DMS153 treated with DMSO at 0.1 percent for 48 hours (cell line): ENCODE measurements around the gene RBBP8.
"Not testable (repeated sequence)": the region's sequence is repeated elsewhere in the genome, so short reads cannot be mapped to it uniquely, and the experiment has no call there.

Experiments used
- DNase-seq: peaks from one replicate; lab custom pipeline; 2025; ENCODE audit not compliant: unreplicated experiment; lab: John Stamatoyannopoulos, UW

Gene RBBP8

DNA sequence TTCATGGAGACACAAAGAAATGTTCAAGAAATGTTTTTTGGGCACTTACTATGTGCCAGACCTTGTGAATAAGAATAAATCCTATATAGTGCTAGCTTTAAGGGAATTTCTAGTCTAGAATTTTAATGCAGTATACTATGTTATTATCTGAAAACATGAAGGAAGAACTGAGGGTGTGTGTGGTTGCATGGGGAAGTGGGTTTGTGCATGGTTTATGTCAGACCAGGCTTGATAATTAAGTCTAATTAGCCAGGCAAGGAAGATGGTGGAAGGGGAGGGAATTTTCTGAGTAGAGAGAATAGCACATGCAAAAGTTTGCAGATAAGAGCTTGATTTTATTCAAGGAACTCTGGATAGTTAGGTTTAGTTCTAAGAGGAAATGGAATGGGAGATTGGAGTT, 6.5 kb downstream of the RBBP8 start:
- DNase-seq, result no peak

DNA sequence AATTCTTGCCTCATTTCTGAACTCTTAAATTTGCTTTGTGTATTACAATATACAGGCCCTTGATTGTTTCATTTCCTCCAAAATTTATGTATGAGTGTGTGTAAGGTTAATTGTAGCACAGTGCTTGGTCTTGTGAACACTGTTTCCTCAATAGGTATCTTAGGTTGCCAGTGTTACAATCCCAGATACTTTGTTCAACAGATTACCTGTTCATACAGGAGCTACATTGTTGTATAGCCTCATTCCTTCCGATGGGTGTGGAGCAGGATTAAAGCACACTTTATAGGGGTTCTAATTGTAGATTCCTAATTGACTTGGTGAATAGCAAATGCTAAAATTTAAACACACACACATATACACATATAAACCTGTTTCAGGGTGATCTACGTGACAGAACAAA, 10.7 kb downstream of the RBBP8 start:
- no peak for DNase-seq

DNA sequence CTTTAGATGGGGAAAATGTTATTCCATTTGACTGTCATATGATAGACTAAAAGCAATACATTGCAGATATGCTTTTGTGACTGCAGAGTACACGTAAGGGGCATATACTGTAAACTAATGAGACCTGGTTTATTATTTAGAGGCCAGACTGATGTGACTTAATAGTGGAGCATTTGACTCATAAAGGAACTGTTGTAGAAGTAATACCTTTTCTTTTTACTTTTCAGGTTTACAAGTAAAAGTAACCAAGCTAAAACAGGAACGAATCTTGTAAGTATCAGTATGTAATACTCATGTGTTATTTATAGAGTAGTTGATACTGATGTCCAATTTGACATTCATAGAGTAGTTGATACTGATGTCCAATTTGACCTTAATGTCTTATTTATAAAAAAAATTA, 13.1 kb downstream of the RBBP8 start:
- no peak for DNase-seq

DNA sequence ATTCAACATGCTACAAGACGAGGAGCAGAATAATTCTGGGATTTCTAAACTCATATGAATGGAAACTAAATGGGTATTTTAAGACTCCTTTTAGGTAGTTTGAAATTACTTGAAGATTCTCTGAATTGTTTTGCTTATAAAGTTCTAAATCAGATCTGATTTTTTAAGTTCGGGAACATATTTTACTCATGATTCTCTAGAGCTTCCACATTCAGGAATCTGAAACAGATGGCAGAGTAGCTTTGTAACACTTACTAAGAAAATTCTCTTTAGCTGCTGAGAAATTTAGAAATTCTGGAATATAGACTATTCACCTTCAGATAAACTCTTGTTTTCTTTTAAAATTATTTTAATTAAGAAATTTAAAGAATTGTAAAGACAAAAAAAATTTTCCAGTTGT, 13.7 kb downstream of the RBBP8 start:
- no peak for DNase-seq

DNA sequence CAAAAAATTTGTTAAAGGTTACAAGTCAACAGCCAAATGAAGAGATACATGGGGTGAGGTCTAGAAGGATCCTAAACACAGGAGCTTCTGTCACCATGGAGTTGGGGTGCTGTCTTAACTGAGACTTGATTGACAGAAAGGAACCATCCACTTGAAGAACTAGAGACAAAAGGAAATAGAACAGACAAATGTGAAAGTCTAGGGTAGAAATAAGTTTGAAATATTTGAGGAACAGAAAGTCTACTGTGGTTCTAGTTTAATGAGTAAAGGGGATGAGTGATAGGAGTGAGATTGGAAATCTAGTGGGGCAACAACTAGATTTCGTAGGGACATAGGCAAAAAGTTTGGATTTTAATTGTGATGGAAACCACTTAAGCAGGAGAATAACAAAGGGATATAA, 18.7 kb downstream of the RBBP8 start:
- DNase-seq, result no peak

DNA sequence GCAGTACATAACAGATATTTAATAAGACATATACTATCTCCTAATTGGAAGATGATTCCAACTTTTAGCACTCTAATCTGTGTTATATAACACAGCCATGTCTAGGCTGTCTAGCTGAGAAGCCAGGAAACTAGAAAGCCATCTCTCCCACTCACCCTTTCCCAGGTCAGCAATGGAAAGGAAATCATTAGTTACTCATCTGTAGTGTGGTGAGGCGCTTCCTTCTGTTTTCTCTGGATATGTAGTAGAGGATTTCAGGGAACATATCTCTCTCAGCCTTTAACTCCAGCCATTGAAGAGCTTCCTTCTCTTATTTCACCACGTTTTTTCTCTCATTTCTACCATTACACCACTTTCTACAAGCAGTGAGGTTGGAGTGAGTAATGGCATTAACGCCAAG, 19.4 kb downstream of the RBBP8 start:
- no peak for DNase-seq

DNA sequence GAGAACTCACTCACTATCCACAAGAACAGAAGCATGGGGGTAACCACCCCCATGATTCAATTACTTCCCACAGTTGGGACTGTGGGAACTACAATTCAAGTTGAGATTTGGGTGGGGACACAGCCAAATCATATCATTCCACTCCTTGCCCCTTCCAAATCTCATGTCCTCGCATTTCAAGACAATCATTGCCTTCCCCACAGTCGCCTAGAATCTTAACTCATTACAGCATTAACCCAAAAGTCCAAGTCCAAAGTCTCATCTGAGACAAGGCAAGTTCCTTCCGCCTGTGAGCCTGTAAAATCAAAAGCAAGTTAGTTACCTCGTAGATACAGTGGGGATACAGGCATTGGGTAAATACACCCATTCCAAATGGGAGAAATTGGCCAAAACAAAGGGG, 20.9 kb downstream of the RBBP8 start:
- not testable (repeated sequence) for DNase-seq

DNA sequence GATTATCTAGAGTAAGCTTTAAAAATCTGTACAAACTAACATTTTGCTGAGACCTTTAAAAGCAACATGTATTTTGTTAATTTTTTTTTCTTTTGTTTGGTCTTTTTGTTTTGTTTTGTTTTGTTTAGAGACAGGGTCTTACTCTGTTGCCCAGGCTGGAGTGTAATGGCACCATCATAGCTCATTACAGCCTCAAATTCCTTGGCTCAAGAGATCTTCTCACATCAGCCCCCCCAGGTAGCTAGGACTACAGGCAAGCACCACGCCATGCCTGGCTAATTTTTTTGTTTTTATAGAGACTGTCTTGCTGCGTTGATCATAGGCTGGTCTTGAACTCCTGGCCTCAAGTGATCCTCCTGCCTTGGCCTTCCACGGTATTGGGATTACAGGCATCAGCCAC, 23.1 kb downstream of the RBBP8 start:
- no peak for DNase-seq

DNA sequence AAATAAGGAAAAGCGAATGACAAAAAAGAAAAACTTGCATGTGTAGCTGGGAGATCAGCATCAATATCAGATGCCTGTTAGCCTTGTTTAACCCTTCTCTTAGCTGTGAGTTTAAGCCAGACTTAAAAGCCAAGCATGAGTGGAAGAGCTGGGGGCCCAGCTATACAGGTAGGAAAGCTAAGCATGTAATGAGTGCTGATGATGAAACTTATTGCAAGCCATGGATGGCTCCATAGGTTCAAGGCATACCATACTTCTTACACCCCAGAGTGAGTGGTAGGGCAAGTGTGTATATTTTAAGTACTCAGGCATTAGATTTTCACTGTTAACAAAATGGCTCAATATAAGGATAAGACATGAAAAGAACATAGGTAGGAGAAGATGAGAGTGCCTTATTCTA, 28.0 kb downstream of the RBBP8 start:
- no peak for DNase-seq

DNA sequence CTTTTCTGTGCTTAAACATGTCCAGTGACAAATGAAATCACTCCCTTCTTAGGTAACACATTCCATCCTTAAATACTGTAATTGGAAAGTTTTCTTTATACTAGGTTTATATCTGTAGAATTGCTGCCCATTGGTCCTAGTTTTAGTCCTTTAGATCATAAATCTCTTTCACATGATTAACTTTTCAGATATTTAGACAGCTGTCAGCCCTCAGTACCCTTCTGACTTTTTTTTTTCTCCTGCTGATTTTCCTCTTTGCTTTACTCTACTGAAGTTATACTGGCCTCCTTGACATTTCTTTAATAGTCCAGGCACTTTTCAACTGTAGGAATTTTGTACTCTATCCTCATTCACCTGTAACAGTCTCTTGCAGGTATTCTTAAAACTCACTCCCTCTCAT, 28.9 kb downstream of the RBBP8 start:
- DNase-seq, result no peak

DNA sequence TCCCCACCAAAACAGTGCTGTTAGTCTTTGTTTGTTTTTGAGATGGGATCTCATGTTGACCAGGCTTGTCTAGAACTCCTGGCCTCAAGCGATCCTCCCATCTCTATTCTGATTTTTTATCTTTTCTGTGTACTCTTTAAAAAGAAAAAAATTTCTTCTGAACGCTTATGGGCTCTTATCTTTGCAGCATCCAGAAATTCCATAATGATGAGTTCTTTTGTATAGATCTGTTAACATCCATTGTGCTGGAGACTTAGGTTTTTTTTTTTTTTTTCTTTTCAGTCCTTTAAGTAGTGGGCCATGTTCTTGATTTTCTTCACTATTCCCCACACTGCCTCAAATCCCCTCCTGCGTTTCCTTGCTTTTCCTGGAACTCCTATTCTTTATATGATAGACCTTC, 31.0 kb downstream of the RBBP8 start:
- no peak for DNase-seq

DNA sequence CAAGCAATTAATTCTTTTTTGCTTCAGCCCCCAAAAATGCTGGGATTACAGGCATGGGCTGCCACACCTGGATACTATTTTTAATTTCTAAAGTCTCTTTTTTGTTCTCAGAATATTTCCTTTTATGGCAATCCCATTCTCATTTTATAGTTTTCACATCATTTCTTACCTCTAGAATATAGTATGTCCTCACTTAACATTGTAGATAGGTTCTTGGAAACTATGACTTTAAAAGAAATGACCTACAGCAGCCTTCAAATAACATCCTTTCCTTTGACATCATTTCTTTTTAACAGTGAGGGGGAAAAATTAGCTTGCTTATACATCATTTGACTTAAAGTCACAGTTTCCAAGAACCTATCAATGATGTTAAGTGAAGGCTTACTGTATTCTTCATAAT, 31.6 kb downstream of the RBBP8 start:
- DNase-seq, result no peak

DNA sequence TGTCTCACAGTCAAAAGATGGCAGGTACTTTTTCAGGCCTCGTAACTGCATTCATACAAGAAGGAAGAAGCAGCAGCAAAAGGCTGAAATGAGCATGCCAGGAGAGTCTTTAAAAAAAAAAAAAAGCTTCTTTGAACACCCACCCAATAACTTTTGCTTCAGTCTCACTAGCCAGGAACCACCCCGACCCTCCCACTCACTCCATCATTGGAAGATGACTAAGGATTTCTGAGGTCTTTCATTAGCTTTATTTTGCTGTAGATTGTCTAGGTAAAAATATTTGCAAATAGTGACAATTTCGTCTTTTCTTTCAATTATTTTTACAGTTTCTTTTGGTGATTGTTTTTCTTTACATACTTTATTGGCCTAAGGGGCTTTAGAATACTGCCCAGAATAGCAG, 37.9 kb downstream of the RBBP8 start:
- no peak for DNase-seq

DNA sequence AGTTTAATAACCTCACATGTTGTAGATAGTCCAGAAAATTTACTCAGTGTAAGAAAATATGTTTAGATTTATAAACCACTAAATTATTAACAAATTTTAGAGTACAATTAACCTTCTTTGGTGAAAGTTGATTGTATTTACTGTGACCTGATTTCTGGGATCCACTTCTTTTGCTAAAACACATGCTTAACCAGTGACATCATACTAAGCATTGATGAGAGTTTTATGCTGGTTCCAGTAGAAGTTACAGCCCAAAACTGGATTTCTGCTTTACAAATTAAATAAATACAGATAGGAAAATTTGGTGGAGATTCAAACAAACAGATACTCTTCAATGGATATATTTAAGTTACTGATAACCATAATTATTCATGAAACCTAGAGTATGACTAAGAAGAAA, 40.9 kb downstream of the RBBP8 start:
- no peak for DNase-seq

DNA sequence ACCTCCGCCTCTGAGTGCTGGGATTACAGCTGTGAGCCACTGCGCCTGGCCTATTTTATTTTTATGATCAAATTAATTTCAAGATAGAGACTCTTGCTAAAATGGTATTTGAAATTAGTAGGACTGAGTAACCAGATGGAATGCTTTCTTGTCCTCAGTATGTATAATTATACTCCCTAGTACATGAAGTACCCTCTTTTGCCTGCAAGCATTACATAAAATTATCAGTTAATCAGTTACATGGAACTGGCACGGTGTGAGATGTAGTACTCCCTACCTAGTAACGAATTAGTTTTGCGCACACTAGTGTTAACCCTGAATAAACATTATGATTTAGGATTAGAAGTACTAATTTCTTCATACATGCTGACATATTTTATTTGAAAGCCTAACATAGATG, 41.6 kb downstream of the RBBP8 start:
- DNase-seq, result no peak

DNA sequence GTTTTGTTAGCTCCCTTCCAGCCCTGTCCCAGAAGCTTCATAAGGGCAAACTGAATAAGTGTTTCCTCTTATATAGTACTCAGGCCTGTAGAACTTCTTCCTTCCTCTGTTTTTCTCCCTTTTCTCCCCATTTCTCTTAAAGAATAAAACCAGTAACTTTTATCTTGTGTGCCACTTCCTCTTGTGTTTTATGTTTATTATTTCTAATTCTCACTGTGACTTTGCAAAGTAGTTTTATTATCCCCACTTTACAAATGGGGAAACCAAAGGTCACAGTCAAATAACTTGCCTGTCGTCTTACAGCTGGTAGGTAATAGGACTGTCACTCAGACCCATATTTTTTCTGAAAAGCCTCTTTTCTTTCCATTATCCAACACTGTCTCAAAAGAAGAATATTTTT, 42.4 kb downstream of the RBBP8 start:
- no peak for DNase-seq

DNA sequence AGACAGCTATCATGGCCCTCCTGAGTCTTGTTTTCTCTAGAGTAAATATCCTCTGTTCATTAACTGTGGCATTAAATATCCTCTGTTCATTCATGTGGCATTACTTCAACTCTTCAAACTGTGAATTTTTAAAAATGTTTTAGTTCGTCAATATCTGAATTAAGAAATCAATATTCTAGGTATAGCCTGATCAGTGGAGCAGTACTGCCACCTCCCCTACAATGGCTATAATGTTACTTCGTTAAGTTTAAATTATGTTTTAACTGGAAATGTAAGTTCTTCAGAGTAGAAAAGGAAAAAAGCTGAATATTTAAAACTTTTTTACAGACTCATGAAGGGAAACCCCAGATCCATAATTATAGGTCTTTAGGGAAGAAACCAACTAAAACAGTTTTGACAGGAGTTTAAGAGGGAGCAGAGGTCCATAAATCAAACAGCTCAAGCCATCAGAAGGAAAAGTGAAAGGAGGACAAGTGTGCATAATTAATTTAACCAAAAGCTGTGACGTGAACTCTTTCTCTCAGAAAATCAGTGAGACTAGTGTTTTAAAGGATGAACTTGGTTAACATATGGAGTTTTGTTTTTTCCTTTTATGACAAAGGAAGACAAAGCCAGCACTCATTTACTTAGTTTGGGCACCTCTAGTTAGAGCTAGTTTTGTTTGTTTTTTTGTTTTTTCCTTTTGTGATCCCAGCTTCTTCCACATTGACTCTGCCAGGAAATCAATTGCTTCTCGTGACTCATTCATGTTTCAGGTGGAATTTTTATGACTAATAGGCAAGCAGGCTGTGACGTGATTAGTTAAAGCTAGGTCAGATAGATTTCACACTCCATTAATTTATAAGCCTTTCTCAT, 44.9 kb downstream of the RBBP8 start:
- DNase-seq, result no peak

DNA sequence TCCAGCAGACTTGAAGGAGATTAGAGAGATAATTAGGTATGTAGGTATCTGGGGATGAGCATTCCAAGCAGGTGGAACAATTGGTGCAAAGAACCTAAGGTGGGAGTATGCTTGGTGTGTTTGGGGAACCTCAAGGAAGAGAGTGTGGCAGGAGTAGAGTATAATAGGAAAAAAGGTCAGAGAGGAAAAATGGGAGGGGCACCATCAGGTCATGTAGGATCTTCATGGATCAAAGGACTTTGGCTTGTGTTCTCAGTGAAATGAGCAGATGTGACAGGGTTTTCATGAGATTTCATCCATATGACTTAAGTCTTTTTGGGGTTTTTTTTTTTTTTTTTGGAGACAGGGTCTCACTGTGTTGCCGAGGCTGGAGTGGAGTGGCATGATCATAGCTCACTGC, 47.3 kb downstream of the RBBP8 start:
- no peak for DNase-seq

DNA sequence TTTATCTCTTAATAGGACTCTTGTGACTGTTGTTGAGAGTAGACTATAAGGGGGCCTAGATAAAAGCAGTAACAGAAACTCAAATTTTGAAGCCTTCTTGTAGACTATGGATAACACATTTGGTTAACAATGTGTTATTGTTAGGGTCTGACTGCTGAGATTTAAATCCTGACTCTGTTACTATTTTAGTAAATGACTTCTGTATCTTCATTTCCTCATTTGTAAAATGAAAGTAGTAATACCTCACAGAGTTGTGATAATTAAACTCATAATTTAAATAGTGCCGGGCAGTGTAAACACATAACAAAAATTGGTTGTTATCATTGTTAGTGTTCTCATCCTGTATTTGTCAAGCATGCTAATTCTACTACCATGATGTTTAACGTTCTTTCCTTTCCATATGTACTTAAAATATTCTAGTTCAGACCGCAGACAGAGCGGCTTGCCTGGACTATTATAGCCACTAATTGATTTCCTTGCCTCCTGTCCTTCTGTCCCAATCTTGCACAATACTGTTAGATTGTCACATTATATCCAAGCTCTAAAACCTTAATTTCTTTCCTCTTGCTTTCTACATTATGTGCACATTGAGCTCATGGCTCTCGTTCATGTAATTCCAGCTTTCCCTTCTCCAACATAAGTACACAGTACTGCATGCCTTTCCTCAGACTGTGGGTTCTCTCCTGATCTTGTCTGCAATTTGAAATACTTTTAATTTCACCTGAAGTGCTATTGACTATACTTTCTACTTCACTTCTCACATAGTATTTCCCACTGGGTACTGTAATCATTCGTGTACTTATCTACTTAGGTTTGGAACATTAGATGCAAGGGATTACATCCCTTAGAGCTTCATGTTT, 48.4 kb downstream of the RBBP8 start:
- DNase-seq, result no peak

DNA sequence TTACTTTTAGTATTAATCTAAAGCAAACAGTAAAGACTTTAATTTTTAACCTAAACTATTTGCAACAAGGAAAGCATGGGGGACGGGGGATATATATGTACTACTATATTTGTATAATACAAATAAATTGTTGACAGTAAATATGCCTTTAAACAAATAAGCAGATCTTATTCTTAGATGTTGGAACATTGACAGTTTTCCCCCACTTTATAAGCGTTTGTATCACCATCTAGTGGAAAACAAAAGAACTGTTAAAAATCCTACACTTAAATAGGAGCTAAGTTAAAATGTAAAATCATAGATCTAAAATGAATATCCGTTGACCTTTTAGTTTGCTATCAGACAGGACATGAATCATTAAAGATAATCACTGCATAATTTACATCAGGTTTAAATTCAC, 50.0 kb downstream of the RBBP8 start:
- DNase-seq, result no peak

DNA sequence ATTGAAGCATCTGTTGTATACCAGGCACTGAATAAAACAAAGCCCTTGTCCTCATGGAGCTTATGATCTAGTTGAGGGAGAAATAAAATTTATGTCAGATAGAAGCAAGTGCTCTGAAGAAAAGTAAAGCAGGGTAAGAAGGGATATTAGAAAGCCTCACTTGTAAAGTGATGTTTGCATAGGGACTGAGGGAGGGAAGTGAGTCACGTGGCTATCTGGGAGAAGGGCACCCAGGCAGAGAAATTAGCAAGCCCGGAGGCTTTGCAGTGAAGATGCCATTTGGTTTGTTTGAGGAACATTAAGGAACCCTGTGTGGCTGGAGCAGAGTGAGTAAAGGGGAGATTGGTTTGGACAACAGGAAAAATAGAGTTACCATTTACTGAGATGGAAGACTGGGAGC, 52.1 kb downstream of the RBBP8 start:
- no peak for DNase-seq

DNA sequence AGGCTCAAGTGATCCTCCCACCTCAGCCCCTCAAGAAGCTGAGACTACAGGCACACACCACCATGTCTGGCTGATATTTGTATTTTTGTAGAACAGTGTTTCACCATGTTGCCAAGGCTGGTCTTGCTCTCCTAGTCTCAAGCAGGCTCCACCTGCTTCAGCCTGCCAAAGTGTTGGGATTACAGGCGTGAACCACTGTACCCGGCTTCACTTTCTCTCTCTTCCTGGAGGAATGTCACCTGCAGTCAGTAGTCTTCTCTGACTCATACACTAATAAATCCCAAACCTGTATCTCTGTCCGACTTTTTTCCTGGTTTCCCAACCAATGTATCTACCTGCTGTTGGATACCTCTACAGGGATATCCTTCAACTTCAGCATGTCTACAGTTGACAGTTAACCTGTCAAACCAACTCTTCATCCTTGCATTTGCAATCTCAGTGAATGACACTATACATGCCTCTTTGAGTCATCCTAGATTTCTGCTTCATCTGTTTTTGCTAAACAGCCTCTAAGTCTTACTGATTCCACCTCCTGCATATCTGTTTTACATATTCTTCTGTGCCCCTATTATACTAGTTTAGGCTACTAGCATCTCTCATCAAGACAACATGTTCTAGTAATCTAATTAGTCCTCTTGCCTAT, 54.5 kb downstream of the RBBP8 start:
- no peak for DNase-seq
